Left lung (tissue), 10 donors: Measurements from ENCODE around the gene CRYL1. TPM values are rescaled to one million over a fixed set of nuclear protein-coding genes. Genes with fewer than 3 reads are reported as not detected.

Experiments used
- ATAC-seq: fragments of 200-7000 bp; cut with Tn5 transposase; one replicate; pipeline ENCODE4 v1.9.1; 2020; ENCODE audit warnings: moderate library complexity
- DNase-seq, 4 donors: peaks; one replicate each; pipeline ENCODE4 v3.0.0-alpha.2; 2013 to 2020
- H3K27ac ChIP-seq, 2 donors: fragments of 200-600 bp; sonication (generic) in 1 of 2; one replicate each; pipeline versions ENCODE4 v1.5.0 to v1.8.0; 2020 to 2021
- H3K27me3 ChIP-seq, 2 donors: fragments of 200-600 bp; sonication (generic) in 1 of 2; one replicate each; pipeline versions ENCODE4 v1.5.0 to v1.8.0; 2020 to 2021
- H3K36me3 ChIP-seq, 2 donors: fragments of 200-600 bp; sonication (generic) in 1 of 2; one replicate each; pipeline versions ENCODE4 v1.5.0 to v1.8.0; 2020 to 2021
- H3K4me1 ChIP-seq, 2 donors: fragments of 200-600 bp; one replicate each; pipeline ENCODE4 v1.8.0; 2021
- H3K4me3 ChIP-seq, 2 donors: fragments of 200-600 bp; sonication (generic) in 1 of 2; one replicate each; pipeline versions ENCODE4 v1.5.0 to v1.8.0; 2020 to 2021; ENCODE audit warnings: mild to moderate bottlenecking in 1 of 2
- H3K9me3 ChIP-seq, 2 donors: fragments of 200-600 bp; sonication (generic) in 1 of 2; one replicate each; pipeline versions ENCODE4 v1.5.0 to v1.8.0; 2020 to 2021
- CTCF ChIP-seq, 2 donors: fragments of 200-600 bp; sonication (generic) in 1 of 2; IDR thresholded peaks; one replicate each; pipeline versions ENCODE4 v1.5.0 to v1.8.0; 2021; ENCODE audit warnings: antibody characterized with exemption in 2 of 2
- intact Hi-C, 2 donors: fragments of 100-400 bp; cut with DNase I; formaldehyde crosslinking; loops; one replicate each; pipeline versions ENCODE4 v1.11.2 to v1.14.2; 2022
- polyA plus RNA-seq, 6 donors: library from polyadenylated mRNA; unstranded; fragments of 120-200 nt; gene quantifications; one replicate each; pipeline ENCODE4 v1.2.1, GENCODE V29; 2013; ENCODE audit not compliant: insufficient read length in 6 of 6
- total RNA-seq, 2 donors: library from RNA; stranded (reverse); fragmentation: NEBNext Ultra II Directional; extraction: Animal tissue kit (Norgen Biotek cat#: 25700); gene quantifications; one replicate each; pipeline ENCODE4 v1.2.1, GENCODE V29; 2021
- donor health status: DM: no; HTN: yes; CAD: no.
- donor health status: DM: no; HTN: no; CAD: no.

Gene CRYL1
- total and polyA plus RNA-seq, 8 donors = 15.5 to 31.8 (median 24.6) TPM

GRCh38 chr13:20424949-20425348 lies 100.7 kb downstream of the CRYL1 start:
- no peak for DNase-seq
- ATAC-seq = no peak
- Histone ChIP-seq H3K4me3 (no peak overlapping the region), H3K27ac (no peak overlapping the region), H3K9me3 (no peaks in the 10 kb centered on the region), H3K4me1 (peaks cover 0 to 4% of the 10 kb centered on the region in 2 donors), H3K36me3 (peaks cover 0 to 11% of the 10 kb centered on the region in 2 donors), H3K27me3 (no peaks in the 10 kb centered on the region)
- no peak for TF ChIP-seq CTCF (IDR thresholded peaks at IDR 0.05)
- intact Hi-C loops = no loop called here

- DNase-seq = peak in 1 of 4 donors; percentile 53
- Histone ChIP-seq H3K9me3 (no peaks in the 10 kb centered on the region), H3K4me3 (no peak overlapping the region), H3K36me3 (peaks cover 0 to 11% of the 10 kb centered on the region in 2 donors), H3K27ac (no peak overlapping the region), H3K27me3 (no peaks in the 10 kb centered on the region), H3K4me1 (peaks cover 0 to 4% of the 10 kb centered on the region in 2 donors)
- intact Hi-C loops = no loop called here
- TF ChIP-seq CTCF (IDR thresholded peaks at IDR 0.05) = no peak
- no peak for ATAC-seq
Measured at GRCh38 chr13:20424559-20424852, 101.2 kb downstream of the CRYL1 start.

GRCh38 chr13:20422362-20422761 lies 103.3 kb downstream of the CRYL1 start:
- no peak for TF ChIP-seq CTCF (IDR thresholded peaks at IDR 0.05)

GRCh38 chr13:20420938-20421337 lies 104.7 kb downstream of the CRYL1 start:
- DNase-seq = no peak
- Histone ChIP-seq H3K36me3 (peaks cover 0 to 11% of the 10 kb centered on the region in 2 donors), H3K4me1 (peaks cover 0 to 4% of the 10 kb centered on the region in 2 donors), H3K4me3 (no peak overlapping the region), H3K27me3 (no peaks in the 10 kb centered on the region), H3K9me3 (no peaks in the 10 kb centered on the region), H3K27ac (no peak overlapping the region)
- ATAC-seq = no peak
- intact Hi-C loops = no loop called here
- no peak for TF ChIP-seq CTCF (IDR thresholded peaks at IDR 0.05)

More at GRCh38 chr13:20422362-20422761, 103.3 kb downstream of the CRYL1 start:
- Histone ChIP-seq H3K27ac (no peak overlapping the region), H3K27me3 (no peaks in the 10 kb centered on the region), H3K4me3 (no peak overlapping the region), H3K36me3 (peaks cover 0 to 11% of the 10 kb centered on the region in 2 donors), H3K4me1 (peaks cover 0 to 4% of the 10 kb centered on the region in 2 donors), H3K9me3 (no peaks in the 10 kb centered on the region)
- no peak for DNase-seq
- no peak for ATAC-seq
- intact Hi-C loops = no loop called here

- Histone ChIP-seq H3K27ac (no peak overlapping the region), H3K4me1 (peaks cover 0 to 4% of the 10 kb centered on the region in 2 donors), H3K36me3 (no peaks in the 10 kb centered on the region), H3K9me3 (no peaks in the 10 kb centered on the region), H3K4me3 (no peak overlapping the region), H3K27me3 (peaks cover 0 to 13% of the 10 kb centered on the region in 2 donors)
- no peak for ATAC-seq
- DNase-seq = no peak
- intact Hi-C loops = no loop called here
- TF ChIP-seq CTCF (IDR thresholded peaks at IDR 0.05) = no peak
Measured at GRCh38 chr13:20418953-20419352, 106.7 kb downstream of the CRYL1 start.
